GM06990 (cell line): Measurements from ENCODE around the gene CDH8.
"Not testable (repeated sequence)": the region's sequence is repeated elsewhere in the genome, so short reads cannot be mapped to it uniquely, and the experiment has no call there.

Experiments
- DNase-seq: peaks from one replicate; pipeline ENCODE4 v3.0.0-alpha.2; 2011; ENCODE audit not compliant: insufficient read length; ENCODE audit errors: extremely low read depth
- H3K27me3 ChIP-seq: replicated peaks from 2 replicates; pipeline ENCODE4 v1.6.0; 2011; ENCODE audit warnings: low read length; ENCODE audit not compliant: control insufficient read depth, insufficient read depth
- H3K36me3 ChIP-seq: 2 replicates; pipeline ENCODE4 v1.5.1; 2011; ENCODE audit warnings: low read length; ENCODE audit not compliant: control insufficient read depth, insufficient read depth
- H3K4me3 ChIP-seq: replicated peaks from 2 replicates; pipeline ENCODE4 v1.5.1; 2011; ENCODE audit warnings: low read depth, mild to moderate bottlenecking, control low read depth, low read length
- CTCF ChIP-seq: IDR thresholded peaks from 2 replicates; pipeline ENCODE4 v1.5.1; 2011; ENCODE audit warnings: low read length, control low read depth, mild to moderate bottlenecking, inconsistent platforms; ENCODE audit not compliant: insufficient read depth, poor library complexity, severe bottlenecking

CDH8 gene

DNA sequence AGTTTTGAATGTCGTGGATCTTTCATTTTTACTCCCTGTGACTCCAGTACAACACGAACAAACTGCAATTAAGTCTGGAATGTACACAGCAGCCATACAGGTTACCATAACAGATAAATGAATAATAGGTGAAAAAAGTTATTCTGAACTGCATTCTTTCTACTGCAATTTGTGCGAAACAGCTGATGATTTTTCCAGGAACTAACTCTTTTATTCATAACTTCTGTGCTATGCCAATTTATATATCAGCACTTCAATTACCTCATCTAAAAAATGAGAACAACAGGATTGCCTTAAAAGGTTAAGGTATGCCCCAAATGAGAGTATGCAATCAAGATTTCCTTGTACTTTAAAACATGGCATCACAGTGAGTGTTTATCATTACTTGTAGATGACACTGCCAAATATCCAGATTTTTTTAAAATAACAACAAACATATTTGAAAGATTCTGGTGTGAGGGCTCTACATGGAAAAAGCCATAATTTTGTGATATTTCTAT, 238.9 kb downstream of the CDH8 start:
- TF ChIP-seq CTCF = no peak

GRCh38 chr16:61792194-61792909, 243.9 kb downstream of the CDH8 start:
- no peak for TF ChIP-seq CTCF
- Histone ChIP-seq H3K4me3 (no peak overlapping the region), H3K27me3 (no peaks in the 10 kb centered on the region), H3K36me3 (no peaks in the 10 kb centered on the region)
- DNase-seq = no peak

More for the DNA sequence above, 238.9 kb downstream of the CDH8 start:
- Histone ChIP-seq H3K36me3 (no peaks in the 10 kb centered on the region), H3K27me3 (no peaks in the 10 kb centered on the region), H3K4me3 (no peak overlapping the region)
- no peak for DNase-seq

DNA sequence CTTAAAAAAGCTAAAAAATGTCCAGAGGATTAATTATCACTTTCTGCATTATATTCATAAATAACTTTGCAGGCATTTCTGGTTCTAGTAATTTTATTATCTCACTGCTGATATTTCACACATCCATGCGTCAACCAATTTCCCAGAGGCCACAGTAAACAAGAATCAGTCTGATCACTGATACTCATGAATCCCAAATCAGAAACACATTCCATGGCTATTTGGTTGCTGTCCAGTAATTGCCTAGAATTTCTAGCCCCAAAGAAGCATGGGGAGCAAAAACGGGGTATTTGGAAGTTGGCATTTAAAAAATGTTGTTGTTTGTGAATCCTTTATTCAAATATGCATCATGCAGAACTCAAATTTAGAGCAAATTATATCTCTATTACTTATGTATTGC, 244.8 kb downstream of the CDH8 start:
- no peak for DNase-seq
- Histone ChIP-seq H3K36me3 (no peaks in the 10 kb centered on the region), H3K27me3 (no peaks in the 10 kb centered on the region), H3K4me3 (no peak overlapping the region)
- TF ChIP-seq CTCF = no peak

DNA sequence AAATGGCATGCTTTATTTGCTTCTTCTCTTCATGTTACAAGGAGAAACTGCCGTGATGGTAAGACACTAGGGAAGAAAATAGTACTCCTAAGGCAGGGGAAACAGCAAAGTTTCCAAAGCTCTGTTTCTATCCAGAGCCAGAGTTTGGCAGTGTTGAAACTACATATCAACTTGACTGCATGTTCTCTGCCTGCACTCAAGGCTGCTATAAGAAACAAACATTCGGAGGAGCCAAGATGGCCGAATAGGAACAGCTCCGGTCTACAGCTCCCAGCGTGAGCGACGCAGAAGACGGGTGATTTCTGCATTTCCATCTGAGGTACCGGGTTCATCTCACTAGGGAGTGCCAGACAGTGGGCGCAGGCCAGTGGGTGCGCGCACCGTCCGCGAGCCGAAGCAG, 254.4 kb downstream of the CDH8 start:
- H3K36me3 ChIP-seq, H3K27me3 ChIP-seq, DNase-seq, H3K4me3 ChIP-seq: not testable (repeated sequence)

DNA sequence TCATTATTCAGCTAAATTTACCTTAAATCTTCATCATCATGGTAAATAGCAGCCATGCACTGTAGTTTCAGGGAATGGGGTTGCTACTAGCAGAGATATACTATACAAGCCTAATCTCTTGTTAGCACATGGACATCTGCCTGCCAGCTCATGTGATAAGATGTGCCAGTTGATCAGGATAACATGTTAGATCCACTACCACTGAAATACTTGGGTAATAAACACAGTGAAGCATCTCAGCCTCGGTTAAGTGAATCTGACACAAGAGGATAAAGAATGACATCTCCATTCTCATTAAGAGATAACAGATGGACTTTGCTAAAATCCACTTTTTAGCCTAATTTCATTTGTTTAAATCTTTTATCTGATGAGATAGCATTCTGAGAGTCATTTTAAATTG, 256.1 kb downstream of the CDH8 start:
- DNase-seq = no peak
- Histone ChIP-seq H3K4me3 (no peak overlapping the region), H3K27me3 (no peaks in the 10 kb centered on the region), H3K36me3 (no peaks in the 10 kb centered on the region)
- no peak for TF ChIP-seq CTCF

DNA sequence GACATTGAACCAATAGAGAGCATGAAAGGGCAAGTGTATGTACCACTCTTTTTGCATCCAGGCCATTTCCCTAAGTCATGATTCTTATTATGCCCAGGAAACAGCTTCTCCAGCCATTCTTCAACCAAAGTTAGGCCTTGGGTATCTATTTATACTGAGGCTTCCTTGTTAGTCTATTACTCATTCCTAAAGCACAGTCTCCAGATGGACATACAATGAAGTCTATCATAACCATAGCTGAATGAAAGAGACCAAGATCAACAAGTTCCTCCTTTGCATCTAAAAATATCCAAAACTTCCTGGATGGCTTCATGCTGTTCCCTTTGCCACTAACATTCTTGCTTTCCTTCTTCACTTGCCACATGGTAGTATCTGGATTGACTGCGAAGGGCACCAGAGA, 265.9 kb downstream of the CDH8 start:
- no peak overlapping the region for H3K4me3 ChIP-seq
- H3K27me3 ChIP-seq = no peaks in the 10 kb centered on the region
- no peak for TF ChIP-seq CTCF
- no peak for DNase-seq
- no peaks in the 10 kb centered on the region for H3K36me3 ChIP-seq
